Uterus (tissue), 2 donors: ENCODE results near the gene TTC7B.

Source experiments
- POLR2A ChIP-seq, 2 donors: fragments of 450-650 bp; IDR thresholded peaks; one replicate each; pipeline ENCODE4 v1.6.1; 2016; ENCODE audit warnings: antibody characterized with exemption in 2 of 2, mild to moderate bottlenecking in 1 of 2, moderate library complexity in 1 of 2
- TF ChIP-seq, protein P1 (sequence below), 4 experiments: fragments of 200-600 bp in 2 of 4; fragments of 450-650 bp in 2 of 4; sonication (generic) in 2 of 4; IDR thresholded peaks; one replicate each; pipeline ENCODE4 v1.5.1; 2016 to 2019; ENCODE audit warnings: antibody characterized with exemption in 4 of 4, mild to moderate bottlenecking in 2 of 4, moderate library complexity in 1 of 4

DNA sequence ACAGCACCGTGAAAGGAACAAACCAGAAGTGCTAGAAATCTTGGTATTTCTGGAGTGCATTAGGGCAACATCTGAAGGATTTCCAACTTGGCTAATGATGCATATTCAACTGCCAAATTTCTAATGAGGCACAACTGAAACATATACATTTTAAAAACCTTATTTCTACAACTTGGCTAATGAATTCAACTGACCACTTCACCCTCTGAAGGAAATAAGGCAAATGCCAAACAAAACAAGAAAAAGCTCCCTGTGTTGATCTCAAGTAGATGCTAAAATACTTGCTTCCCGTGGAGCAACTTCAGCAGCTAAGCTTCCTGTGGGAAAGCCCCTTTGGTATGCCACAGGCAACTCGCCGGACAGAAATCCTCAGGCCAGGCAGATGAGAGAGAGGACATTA, 167.1 kb downstream of the TTC7B start:
- TF ChIP-seq POLR2A (IDR thresholded peaks at IDR 0.05) = no peak
- TF ChIP-seq, protein P1, sequence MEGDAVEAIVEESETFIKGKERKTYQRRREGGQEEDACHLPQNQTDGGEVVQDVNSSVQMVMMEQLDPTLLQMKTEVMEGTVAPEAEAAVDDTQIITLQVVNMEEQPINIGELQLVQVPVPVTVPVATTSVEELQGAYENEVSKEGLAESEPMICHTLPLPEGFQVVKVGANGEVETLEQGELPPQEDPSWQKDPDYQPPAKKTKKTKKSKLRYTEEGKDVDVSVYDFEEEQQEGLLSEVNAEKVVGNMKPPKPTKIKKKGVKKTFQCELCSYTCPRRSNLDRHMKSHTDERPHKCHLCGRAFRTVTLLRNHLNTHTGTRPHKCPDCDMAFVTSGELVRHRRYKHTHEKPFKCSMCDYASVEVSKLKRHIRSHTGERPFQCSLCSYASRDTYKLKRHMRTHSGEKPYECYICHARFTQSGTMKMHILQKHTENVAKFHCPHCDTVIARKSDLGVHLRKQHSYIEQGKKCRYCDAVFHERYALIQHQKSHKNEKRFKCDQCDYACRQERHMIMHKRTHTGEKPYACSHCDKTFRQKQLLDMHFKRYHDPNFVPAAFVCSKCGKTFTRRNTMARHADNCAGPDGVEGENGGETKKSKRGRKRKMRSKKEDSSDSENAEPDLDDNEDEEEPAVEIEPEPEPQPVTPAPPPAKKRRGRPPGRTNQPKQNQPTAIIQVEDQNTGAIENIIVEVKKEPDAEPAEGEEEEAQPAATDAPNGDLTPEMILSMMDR (IDR thresholded peaks at IDR 0.05) = no peak
